AG09319 (cell line): ENCODE results near the gene EEF1G.
"Not testable (repeated sequence)": the region's sequence is repeated elsewhere in the genome, so short reads cannot be mapped to it uniquely, and the experiment has no call there.

Experiments
- DNase-seq: peaks from one replicate; pipeline ENCODE4 v3.0.0-alpha.2; 2010; ENCODE audit warnings: low read depth; ENCODE audit errors: extremely low read depth
- CTCF ChIP-seq: IDR thresholded peaks from 2 replicates; pipeline ENCODE4 v1.5.1; 2011; ENCODE audit warnings: low read depth, mild to moderate bottlenecking, inconsistent platforms, low read length, moderate library complexity

The EEF1G gene

GRCh38 chr11:62592989-62593421 lies 19.3 kb upstream of the EEF1G start:
- DNase-seq: no peak
- no peak for TF ChIP-seq CTCF

- no peak for DNase-seq
- TF ChIP-seq CTCF: no peak
Observed at GRCh38 chr11:62592146-62592815, 18.6 kb upstream of the EEF1G start.

GRCh38 chr11:62591448-62592145 lies 17.9 kb upstream of the EEF1G start, which contains the start of gene TUT1:
Gene TUT1, minus strand, starts transcription at chr11:62591523. Its CDS starts 38 bp downstream, at chr11:62591485.
- DNase-seq: peak; percentile 96
- no peak for TF ChIP-seq CTCF

- DNase-seq: no peak
- TF ChIP-seq CTCF: no peak; the same call in 1 of the 2 replicates
Observed at GRCh38 chr11:62588966-62589637, 15.4 kb upstream of the EEF1G start.

GRCh38 chr11:62585356-62585755 lies 11.7 kb upstream of the EEF1G start:
- DNase-seq: not testable (repeated sequence)

DNA sequence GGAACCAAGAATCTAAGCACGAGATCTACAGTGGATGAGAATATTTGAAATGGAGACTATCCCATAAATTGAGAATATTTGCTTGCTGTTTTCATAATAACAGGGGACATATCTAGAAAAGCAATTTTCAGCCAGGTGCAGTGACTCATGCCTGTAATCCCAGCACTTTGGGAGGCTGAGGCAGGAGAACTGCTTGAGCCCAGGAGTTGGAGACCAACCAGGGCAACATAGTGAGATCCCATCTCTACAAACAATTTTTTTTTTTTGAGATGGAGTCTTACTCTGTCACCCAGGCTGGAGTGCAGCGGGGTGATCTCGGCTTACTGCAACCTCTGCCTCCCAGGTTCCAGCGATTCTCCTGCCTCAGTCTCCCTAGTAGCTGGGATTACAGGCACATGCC lies 8.0 kb upstream of the EEF1G start:
- DNase-seq: not testable (repeated sequence)

GRCh38 chr11:62580959-62581715 lies 7.4 kb upstream of the EEF1G start:
- DNase-seq: no peak
- TF ChIP-seq CTCF: no peak

GRCh38 chr11:62579252-62579651 lies 5.6 kb upstream of the EEF1G start:
- DNase-seq: no peak
- TF ChIP-seq CTCF: no peak
